Glomerular endothelial cell (primary cell): Measurements from ENCODE around the gene SCN4A. TPM values are rescaled to one million over a fixed set of nuclear protein-coding genes. Genes with fewer than 3 reads are reported as not detected.

ENCODE experiments used
- DNase-seq: peaks from one replicate; pipeline ENCODE4 v3.0.0-alpha.2; 2011; ENCODE audit warnings: low read depth, low spot score; ENCODE audit errors: extremely low read depth
- total RNA-seq: library from RNA; depleted of rRNA; stranded (reverse); fragments of >200 nt; gene quantifications from 2 replicates; pipeline ENCODE4 v1.2.3, GENCODE V29; 2015

The SCN4A gene
- total RNA-seq, 1 donor from 2014 or later = not detected

DNA sequence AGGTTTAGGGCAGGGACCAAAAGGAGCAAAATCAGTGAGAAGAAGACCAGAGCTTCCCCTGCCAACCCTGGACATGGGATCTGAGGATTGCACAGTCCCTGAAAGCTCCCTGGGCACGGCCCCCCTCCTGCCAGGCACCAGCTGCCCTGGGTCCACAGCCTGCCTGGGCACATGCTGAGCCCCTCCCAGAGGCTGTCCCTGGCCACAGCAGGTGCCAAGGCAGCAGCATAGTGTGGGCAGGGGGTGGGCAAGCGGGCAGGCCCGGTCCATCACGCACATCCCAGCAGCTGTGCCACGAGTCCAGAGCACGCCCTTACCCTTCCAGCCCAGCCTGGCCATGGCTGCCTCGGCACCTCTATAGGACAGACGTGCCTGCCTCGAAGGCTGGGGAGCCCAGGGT is 12.7 kb downstream of the SCN4A start:
- DNase-seq = no peak

DNA sequence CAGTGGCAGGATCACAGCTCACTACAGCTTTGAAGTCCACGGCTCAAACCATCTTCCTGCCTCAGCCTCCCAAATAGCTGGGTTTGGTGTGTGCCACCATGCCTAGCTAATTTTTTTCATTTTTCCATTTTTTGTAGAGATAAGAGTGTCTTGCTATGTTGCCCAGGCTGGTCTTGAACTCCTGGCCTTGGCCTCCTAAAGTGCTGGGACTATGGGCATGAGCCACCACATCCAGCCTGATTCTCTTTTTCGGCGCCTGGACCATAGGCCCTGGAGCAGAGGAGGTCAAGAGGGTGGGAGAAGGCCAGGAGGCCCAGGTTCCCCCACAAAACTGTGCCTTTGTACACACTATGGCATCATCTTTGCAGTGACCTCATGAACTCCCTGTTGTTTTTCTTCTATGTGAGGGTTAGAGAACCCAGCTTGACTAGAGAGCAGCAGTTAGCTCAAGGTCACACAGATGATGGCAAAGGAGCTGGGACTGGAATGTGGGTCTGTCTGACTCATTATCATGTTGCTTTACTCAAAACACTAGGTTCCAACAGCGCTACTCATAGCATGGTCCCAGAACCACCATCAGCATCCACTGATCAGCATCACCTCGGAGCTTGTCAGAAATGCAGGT is 16.3 kb downstream of the SCN4A start:
- no peak for DNase-seq

DNA sequence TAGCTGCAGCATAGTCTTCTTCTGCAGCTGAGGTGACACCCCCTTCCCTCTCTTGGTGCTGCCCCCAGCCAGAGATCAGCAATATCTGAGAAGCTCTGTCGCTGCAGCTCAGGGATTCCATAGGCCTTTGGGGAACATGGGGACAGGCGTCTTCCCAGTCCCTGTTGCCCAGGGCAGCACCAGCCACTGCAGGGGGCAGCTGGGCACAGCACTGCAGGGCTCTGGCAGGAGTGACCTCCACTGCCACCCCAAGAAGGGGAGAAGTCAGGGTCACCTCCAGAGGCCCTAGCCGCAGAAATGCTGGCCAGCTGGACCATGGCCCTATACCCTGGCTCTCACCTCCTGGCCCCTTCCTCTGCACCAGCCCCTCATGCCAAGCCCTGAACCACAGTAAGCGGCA is 16.9 kb downstream of the SCN4A start:
- no peak for DNase-seq

DNA sequence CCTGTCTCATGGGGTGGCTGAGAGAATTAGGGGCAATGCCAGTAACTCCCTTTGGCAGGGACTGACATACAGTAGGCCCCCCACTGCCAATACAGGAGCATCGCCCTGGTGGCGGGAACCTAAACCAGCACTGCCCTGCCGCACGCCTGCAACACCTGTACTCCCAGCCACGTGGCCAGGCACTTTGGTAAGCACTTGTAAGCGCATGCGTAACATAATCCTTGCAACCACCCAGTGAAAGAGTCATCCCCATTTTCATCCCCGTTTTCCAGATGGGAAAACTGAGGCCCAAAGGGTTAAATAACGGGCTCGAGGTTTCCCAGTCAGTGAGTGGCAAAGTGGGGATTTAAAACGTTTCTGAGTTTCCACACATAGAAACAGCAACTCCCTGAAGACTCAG is 17.5 kb downstream of the SCN4A start:
- no peak for DNase-seq

DNA sequence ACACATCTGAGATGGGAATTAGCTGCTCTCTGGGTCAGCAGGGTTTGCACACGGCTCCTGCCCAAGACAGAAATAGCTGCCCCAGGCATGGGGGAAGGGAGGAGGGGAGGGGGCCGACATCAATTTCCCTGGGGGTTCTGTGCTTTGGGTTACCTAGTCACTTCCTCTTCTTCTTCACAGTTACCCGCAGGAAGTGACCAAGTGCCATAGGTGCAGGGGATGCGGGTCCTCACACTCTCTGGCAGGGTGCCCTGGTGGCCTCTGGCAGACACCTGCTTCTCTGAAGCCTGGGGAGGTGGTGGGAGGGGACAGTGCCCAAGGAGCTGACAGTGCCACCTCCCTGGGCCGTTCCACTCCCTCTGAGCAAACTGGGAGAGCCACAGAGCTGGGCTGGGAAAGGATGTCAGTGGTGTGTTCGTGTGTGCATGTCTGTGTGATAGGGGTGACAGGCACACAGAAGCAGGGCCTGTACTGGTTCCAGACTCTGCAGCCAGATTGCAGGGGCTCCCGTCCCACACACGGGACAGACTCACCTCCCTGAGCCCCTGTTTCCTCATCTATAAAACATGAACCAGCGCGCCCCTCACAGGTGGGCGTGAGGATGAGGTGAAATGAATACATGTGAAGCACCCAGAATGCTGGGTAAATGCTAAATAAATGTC is 18.2 kb downstream of the SCN4A start:
- DNase-seq = no peak

DNA sequence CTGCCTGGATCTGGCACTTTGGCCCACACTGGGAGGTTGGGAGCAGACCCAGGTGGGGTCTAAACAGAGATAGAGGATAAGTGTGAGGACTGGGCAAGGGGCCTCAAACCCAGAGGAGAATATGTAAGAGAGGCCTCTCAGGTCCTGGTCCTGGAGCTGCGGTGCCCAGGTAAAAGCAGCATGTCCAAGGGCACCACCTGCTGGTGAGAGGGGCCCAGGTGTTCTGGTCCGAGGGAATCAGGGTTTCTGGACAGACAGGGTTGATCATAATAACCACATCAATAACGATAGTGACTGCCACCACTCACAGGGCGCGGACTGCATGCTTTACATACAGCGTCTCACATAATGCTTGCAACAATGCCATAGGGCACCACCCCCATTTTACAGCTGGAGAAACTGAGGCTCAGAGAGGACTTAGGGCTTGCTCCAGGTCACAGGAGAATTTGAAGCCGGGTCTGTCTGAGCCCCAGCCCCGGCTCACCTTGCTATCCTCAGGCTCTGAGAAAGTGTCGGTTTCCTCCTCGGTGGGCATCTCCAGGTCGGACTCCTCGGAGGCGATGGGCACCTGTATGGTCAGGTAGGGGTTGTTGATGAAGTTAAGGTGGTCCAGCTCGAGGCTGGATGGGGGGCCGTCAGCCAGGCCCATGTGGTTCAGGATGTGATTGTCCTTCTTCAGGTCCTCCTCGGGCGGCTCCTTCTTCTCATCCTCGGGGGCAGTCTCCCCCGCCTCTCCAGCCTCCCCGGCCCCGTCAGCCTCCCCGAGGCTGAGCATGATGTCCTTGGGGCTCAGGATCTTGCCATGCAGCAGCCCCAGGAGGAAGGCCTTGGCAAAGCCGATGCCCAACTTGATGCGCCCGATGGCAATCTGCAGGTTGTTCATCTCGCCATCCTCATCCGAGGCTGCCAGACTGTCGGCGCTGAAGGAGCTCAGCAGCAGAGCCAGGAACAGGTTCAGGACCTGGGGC is 21.5 kb downstream of the SCN4A start:
- DNase-seq = no peak

DNA sequence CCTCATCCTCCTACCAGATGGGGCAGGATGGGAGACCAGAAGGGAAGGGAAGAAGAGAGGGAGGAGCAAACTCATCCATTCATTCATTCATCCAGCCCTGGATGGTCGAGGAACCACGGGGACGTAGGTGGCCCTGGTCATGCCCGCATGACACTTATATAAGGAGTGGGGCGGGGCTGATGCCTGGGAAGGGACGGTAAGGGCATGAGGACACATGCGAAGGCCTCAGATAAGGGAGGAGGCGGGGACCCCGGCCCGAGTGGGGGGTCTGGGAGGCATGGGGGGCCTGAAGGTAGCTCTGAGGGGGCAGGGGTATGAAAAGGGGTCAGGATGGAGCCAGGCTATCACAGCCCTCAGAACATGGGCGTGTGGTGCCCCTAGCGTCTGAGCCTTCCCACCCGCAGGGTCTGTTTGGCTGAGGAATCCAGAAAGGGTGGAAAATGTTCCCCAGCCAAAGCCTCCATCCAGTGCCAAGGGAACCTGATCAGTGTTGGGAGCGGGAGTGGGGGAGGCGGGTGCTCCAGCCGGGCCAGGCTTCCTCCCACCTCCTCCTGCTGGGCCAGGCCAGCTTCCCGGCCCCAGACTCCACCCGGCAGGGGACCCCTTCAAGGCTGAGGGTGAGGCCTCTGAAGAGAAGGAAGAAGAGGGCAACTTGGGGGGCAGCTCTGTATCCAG is 23.0 kb downstream of the SCN4A start:
- no peak for DNase-seq

DNA sequence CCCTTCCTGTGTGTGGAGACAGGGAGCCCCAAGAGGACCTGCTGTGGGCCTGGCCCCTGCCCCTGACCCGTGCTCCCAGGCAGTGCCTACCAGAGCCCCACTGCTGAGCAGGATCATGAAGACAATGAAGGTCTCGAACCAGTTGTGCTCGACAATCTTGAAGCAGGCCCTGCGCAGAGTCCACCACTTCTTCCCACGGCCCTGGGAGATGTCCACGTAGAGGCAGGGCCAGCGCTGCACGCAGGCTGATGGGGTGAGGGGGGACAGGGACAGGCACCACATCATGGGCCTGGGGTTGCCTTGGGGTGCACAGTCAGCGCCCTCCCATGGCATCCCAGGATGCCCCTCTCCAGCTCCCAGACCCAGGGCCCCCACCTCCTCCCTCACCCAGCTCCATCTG is 24.2 kb downstream of the SCN4A start:
- DNase-seq = no peak

DNA sequence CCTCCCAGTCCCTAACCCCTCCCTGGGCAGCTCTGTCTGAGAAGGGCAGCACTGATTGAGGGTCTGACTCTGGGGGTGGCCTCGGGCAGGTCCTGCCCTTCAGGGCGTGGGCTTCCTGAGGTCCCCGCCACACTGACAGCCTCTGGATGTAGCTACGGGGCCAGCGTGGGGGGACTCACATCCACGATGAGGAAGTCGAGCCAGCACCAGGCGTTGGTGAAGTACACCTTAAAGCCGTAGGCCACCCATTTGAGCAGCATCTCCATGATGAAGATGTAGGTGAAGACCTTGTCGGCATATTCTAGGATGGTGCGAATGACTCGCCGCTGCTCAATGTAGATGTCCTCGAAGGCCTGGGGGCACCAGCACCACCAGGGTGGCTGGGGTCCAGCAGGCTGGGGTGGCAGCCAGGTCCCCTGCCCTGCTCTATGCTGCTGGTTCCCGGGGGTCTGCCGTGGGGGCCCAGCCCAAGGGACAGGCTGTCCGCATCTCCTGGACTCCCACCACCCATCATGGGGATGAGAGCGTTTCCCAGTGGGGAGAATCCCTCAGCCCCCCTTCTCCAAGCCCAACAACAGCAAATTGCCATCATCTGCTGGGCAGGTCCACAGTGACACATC is 24.9 kb downstream of the SCN4A start:
- DNase-seq = no peak

DNA sequence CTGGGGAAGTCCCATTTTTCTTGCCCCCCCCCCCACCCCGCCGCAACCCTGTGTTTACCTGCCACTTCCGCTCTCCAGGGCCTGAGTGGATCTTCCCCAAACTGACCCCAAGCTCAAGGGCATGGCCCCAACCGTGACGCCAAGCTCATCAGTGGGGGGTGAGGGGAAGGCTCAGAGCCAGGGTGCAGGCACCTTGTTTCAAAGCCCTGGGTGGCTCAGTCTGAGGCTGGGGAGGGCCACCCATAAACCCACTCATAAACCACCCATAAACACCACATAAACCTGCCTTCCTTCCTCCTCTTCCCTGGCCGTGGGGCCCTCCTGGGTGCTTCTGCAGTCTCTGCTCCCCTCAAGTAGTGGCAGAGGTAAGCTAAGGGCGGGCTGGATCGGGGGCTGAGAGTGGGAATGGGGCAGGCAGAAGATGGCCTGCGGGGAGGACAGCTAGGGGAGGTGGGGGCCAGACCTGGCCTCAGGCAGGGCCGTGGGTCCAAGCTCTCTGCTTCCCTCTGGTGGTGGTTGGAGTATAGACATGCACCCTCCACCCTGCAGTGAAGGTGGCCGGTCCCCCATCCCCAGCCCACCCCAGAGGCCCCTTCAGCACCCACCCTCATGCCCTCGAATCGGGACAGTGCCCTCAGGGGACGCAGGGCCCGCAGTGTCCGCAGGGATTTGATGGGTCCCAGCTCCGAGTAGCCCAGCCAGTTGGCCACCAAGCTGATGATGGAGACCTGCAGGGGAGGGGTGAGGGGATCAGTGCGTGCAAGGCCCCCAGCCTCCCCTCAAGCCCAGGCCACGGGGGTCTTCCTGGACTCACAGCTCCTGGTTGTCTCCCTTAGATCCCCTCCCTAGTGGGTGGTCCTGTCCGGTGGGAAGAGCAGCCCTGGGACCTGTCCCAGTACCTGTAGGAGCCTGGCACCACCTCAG is 26.0 kb downstream of the SCN4A start:
- no peak for DNase-seq

DNA sequence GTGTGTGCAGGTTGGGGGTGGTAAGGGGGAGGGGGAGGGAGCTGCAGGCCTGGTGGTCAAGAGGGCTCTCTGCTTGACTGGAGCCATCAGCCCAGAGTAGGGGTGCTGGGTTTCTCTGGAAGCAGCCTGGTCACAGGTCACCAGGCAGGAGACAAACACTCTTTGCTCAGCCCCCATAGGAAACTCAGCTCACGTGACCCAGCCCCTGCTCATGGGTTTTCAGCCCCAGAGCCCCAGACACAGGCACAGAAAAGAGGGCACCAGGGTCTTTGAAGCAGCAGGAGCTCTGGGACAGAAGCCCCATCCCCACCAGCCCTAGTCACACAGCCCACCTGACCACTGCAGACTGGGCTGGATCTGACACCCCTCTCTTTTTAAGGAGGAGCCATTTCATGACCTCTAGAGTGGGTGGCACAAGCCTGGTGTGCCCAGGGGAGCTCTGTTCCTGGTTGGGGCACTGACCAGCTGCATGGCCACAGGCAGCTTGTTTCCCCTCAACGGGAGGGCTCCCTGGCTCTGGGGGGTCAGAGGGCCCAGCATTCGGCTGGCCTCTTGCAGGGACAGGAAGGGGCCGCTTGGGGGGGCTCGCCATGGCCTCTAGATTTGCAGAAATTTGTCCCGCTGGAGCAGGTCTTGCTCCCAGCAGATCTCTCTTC is 26.8 kb downstream of the SCN4A start:
- DNase-seq = no peak

DNA sequence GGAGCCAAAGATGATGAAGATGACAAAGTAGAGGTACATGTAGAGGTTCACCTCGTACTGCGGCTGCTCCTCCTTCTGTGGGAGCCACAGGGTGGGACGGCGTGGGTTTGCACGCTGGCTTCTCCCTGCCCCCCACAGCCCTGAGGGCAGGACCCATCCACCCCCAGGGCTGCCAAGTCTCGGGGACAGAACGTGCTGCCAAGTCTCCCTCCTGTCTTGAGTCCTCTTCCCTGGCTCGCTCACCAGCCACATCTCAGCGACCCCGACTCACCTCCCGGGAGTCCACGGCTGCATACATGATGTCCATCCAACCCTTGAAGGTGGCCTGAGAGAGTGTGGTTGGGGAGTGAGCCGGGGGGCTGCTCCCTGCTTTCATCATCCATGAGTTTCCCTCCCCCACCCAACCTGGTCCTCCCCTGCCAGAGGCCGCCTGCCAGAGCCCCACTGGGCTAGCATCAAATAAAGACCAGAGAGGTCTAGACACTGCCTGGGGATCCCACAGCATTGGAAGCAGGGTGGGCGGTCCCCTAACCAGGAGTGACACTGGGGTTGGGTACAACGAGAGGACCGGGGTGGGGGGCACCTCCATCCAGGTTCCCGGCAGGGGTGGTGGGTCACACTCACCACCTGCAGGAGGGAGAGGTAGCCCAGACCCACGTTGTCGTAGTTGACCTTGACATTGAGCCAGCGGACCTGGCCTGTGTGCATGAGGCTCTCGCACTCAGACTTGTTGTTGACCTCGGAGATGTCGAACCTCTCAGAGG is 27.8 kb downstream of the SCN4A start:
- DNase-seq = no peak

DNA sequence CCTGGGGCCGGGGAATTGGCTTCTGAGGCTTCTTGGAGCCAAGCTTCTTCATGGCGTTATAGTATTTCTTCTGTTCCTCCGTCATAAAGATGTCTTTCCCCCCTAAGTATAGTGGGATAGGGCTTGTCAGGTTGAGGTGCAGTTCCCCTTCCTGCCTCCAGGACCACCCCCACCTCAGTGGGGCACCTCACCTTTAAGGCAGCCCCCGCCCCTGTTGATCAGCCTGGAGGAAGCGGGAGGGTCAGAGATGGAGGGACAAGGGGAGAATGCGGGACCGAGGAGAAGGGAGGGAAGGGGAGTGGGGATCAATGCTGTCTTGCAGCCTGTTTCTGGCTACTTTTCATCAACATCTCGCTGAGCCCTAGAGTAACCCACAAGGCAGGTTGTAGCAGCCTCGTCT is 29.0 kb downstream of the SCN4A start:
- DNase-seq = no peak

DNA sequence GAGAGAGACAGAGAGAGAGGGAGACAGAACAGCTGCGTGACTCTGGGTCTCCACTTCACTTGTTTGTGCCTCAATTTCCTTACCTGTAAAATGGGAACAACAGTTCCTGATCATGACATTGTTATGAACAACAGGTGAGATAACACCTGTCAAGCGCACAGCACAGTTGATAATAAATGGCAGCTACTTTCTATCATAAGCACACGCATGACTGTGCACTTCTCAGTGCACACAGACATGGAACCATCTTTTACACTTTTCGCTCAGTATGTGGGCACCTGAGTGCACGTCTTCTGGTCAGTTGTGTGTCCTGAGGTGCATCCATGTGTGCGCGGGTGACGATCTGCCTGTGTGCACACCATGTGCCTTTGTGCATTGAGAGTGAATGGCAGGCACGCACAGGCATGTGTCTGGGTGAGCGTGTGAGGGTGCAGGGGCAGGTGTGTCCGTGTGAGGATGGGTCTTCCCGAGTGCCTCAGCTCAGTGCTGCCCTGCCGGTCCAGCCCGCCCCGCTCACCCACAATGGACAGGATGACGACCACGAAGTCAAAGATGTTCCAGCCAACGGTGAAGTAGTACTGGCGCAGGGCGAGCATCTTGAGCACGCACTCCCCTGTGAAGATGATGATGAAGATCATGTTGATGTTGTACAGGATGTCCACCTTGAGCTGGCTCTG is 30.3 kb downstream of the SCN4A start:
- DNase-seq = no peak

DNA sequence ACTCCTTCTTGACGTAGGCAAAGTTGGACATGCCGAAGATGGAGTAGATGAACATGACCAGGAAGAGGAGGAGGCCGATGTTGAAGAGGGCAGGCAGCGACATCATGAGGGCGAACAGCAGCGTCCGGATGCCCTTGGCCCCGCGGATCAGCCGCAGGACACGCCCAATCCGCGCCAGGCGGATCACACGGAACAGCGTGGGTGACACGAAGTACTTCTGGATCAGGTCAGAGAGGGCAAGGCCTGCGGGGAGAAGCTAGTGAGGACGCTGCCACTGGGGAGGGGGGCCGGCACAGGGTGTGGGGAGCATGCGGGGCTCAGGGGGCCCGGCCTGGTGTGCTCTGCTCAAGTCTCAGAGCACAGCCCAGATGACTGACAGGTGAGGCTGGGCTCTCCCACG is 31.0 kb downstream of the SCN4A start:
- no peak for DNase-seq

DNA sequence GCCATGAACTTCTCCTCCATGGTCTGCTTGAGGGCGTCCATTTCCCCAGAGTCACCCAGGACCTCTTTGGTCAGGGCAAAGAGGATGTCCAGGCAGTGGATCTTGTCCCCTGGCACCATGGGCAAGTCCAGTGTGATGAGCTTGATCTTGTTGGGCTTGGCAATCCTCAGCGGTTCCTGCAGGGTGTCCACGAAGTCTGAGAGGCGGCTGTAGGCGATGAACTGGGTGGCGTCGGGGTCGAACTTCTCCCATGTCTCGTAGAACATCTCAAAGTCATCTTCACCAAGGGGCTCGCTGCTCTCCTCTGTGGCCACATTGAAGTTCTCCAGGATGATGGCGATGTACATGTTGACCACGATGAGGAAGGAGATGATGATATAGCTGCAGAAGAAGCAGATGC is 31.6 kb downstream of the SCN4A start:
- no peak for DNase-seq

DNA sequence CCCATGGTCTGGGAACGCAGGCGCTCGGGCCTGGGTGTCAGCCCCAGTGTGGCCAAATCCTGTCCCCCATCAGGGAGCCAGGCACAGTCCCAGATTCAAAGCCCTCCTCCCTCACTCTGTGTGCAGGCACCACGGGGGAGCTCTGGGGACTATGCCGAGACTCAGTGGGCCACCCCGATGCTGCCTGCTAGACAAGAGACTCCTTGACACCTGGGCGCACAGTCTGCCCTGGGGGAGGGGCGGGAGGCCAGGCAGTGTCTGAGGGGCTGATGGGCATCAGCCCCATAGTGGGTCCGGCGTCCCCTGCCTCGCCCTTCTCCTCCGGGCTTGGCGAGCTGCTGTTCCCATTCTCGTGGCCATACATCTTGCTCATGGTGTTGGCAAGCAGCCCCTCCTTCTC is 32.1 kb downstream of the SCN4A start:
- DNase-seq = no peak

DNA sequence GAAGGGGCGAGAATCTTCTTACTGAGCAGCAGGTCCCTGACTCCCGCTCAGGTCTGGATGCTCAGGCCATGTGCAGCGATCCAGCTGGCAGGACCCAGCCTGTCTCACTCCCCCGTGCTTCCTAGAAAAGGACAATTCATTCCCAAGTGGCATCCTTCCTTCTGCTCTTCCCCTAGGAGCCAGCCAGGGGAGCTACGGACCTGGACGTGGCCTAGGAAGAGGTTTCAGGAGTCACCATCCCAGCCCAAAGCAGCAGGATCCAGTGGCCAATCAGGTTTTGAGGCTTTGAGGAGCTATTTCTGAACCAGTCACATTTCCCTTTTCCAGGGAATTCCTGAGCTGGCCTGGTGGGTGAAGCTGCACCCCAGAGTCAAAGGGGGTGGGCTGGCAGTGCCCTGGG is 32.8 kb downstream of the SCN4A start:
- DNase-seq = no peak
